SK-N-SH (cell line): Measurements from ENCODE around the gene CDK3. TPM values are rescaled to one million over a fixed set of nuclear protein-coding genes. Genes with fewer than 3 reads are reported as not detected.

Experiments used
- CTCF ChIA-PET: fragments of 300-600, 350-600 bp; formaldehyde crosslinking; extraction: SDS; loops from one replicate; lab custom pipeline; 2021; lab: Yijun Ruan, JAX
- POLR2A ChIA-PET: fragments of 350-600 bp; sonication (Branson Sonifier 250); formaldehyde crosslinking; extraction: SDS; loops from one replicate; lab custom pipeline; 2020; ENCODE audit warnings: antibody characterized with exemption, inconsistent platforms; lab: Yijun Ruan, JAX
- DNase-seq: peaks from one replicate; pipeline ENCODE4 v3.0.0; 2012
- H2AFZ ChIP-seq: fragments of 200-600 bp; sonication (generic); 2 replicates; pipeline ENCODE4 v1.8.1; 2016; ENCODE audit warnings: antibody characterized with exemption, mild to moderate bottlenecking, low read depth
- H3F3A ChIP-seq: fragments of 200-600 bp; sonication (generic); replicated peaks from 2 replicates; pipeline ENCODE3; 2016; ENCODE audit warnings: antibody characterized with exemption, mild to moderate bottlenecking; ENCODE audit not compliant: insufficient read depth
- H3K27ac ChIP-seq, 2 experiments: fragments of 200-500 bp in 1 of 2; fragments of 200-600 bp in 1 of 2; sonication (Bioruptor generic) in 1 of 2; sonication (generic), shearing (Covaris generic) in 1 of 2; 2 replicates each; pipeline versions ENCODE4 v1.5.1 to v1.6.1; 2014 to 2016; ENCODE audit warnings: low read depth in 2 of 2, inconsistent platforms in 1 of 2, low read length in 1 of 2, mild to moderate bottlenecking in 1 of 2, mixed read lengths in 1 of 2
- H3K27me3 ChIP-seq: fragments of 200-600 bp; sonication (generic), shearing (Covaris generic); 2 replicates; pipeline ENCODE4 v1.6.1; 2016; ENCODE audit warnings: mixed run types; ENCODE audit not compliant: insufficient read depth
- H3K36me3 ChIP-seq, 2 experiments: fragments of 200-500 bp in 1 of 2; fragments of 200-600 bp in 1 of 2; sonication (Bioruptor generic) in 1 of 2; sonication (generic) in 1 of 2; replicated peaks in 1 of 2; 2 replicates each; pipeline versions ENCODE3 to v1.5.1; 2014 to 2016; ENCODE audit warnings: low read length in 1 of 2, mild to moderate bottlenecking in 1 of 2; ENCODE audit not compliant: insufficient read depth in 2 of 2, control insufficient read depth in 1 of 2
- H3K4me1 ChIP-seq, 2 experiments: fragments of 200-500 bp in 1 of 2; fragments of 200-600 bp in 1 of 2; sonication (Bioruptor generic) in 1 of 2; sonication (generic), shearing (Covaris generic) in 1 of 2; 2 replicates each; pipeline versions ENCODE4 v1.5.1 to v1.6.1; 2014 to 2016; ENCODE audit warnings: low read depth in 1 of 2, low read length in 1 of 2, mixed run types in 1 of 2; ENCODE audit not compliant: insufficient read depth in 2 of 2, control insufficient read depth in 1 of 2
- H3K4me2 ChIP-seq: fragments of 200-600 bp; sonication (generic), shearing (Covaris generic); 2 replicates; pipeline ENCODE4 v1.6.1; 2017; ENCODE audit warnings: mixed run types
- H3K4me3 ChIP-seq, 2 experiments: fragments of 200-500 bp in 1 of 2; fragments of 200-600 bp in 1 of 2; sonication (Bioruptor generic) in 1 of 2; sonication (generic), shearing (Covaris generic) in 1 of 2; 2 replicates each; pipeline versions ENCODE4 v1.5.1 to v1.8.1; 2014 to 2016; ENCODE audit warnings: low read depth in 2 of 2, inconsistent platforms in 1 of 2, low read length in 1 of 2, mild to moderate bottlenecking in 1 of 2, mixed read lengths in 1 of 2, moderate library complexity in 1 of 2
- H3K79me2 ChIP-seq: fragments of 200-600 bp; sonication (generic); 2 replicates; pipeline ENCODE4 v1.8.1; 2017; ENCODE audit warnings: mild to moderate bottlenecking; ENCODE audit not compliant: insufficient read depth
- H3K9ac ChIP-seq: fragments of 200-600 bp; sonication (generic); 2 replicates; pipeline ENCODE4 v1.6.1; 2017; ENCODE audit warnings: mixed run types
- H3K9me2 ChIP-seq: fragments of 200-600 bp; sonication (generic); 2 replicates; pipeline ENCODE4 v1.6.1; 2017; ENCODE audit warnings: mixed run types
- H3K9me3 ChIP-seq: fragments of 200-600 bp; sonication (generic); 2 replicates; pipeline ENCODE4 v1.6.1; 2017; ENCODE audit warnings: mixed run types, mild to moderate bottlenecking, moderate library complexity
- H4K20me1 ChIP-seq: fragments of 200-600 bp; sonication (generic); 2 replicates; pipeline ENCODE4 v1.6.1; 2017; ENCODE audit warnings: mild to moderate bottlenecking, mixed run types; ENCODE audit not compliant: insufficient read depth
- CHD2 ChIP-seq: fragments of 150-350 bp; IDR thresholded peaks from 2 replicates; pipeline ENCODE4 v1.6.1; 2018; ENCODE audit warnings: low read length; ENCODE audit not compliant: partially characterized antibody
- ELF1 ChIP-seq: IDR thresholded peaks from 2 replicates; pipeline ENCODE4 v1.4.0; 2012
- EP300 ChIP-seq, 2 experiments: IDR thresholded peaks; 2 replicates each; pipeline versions ENCODE4 v1.4.0 to v1.6.1; 2012; ENCODE audit warnings: borderline replicate concordance in 1 of 2, low read depth in 1 of 2, low read length in 1 of 2
- EZH2phosphoT487 ChIP-seq: fragments of 200-600 bp; sonication (generic); IDR thresholded peaks from 2 replicates; pipeline ENCODE4 v1.6.1; 2017; ENCODE audit warnings: low read depth, mixed run types, mild to moderate bottlenecking, antibody characterized with exemption, moderate library complexity, borderline replicate concordance
- MEF2A ChIP-seq: IDR thresholded peaks from 2 replicates; pipeline ENCODE4 v1.4.0; 2012; ENCODE audit warnings: low read depth, borderline replicate concordance
- RAD21 ChIP-seq: IDR thresholded peaks from 2 replicates; pipeline ENCODE4 v1.6.1; 2012; ENCODE audit warnings: mild to moderate bottlenecking, low read length
- RFX5 ChIP-seq: IDR thresholded peaks from 2 replicates; pipeline ENCODE4 v1.6.1; 2012; ENCODE audit warnings: mild to moderate bottlenecking, improper control_type of control experiment, low read length
- RXRA ChIP-seq: IDR thresholded peaks from 2 replicates; pipeline ENCODE4 v1.4.0; 2012; ENCODE audit warnings: low read depth, mild to moderate bottlenecking, borderline replicate concordance
- SIN3A ChIP-seq: IDR thresholded peaks from 2 replicates; pipeline ENCODE4 v1.6.1; 2012; ENCODE audit warnings: low read depth, mild to moderate bottlenecking, low read length, moderate library complexity, borderline replicate concordance
- SMC3 ChIP-seq: IDR thresholded peaks from 2 replicates; pipeline ENCODE4 v1.6.1; 2012; ENCODE audit warnings: low read depth, low read length, improper control_type of control experiment
- TCF12 ChIP-seq: IDR thresholded peaks from 2 replicates; pipeline ENCODE4 v1.4.0; 2012
- YY1 ChIP-seq: IDR thresholded peaks from 2 replicates; pipeline ENCODE4 v1.4.0; 2012; ENCODE audit warnings: low read depth, mild to moderate bottlenecking
- WGBS: methylation state at CpG from one replicate; pipeline ENCODE4 v1.1.6; 2017; ENCODE audit warnings: low lambda C conversion rate; 5-methylcytosine and 5-hydroxymethylcytosine counted together
- polyA plus RNA-seq, 3 experiments: library from polyadenylated mRNA; depleted of rRNA; stranded (reverse); fragments of >200 nt; gene quantifications; 2 replicates each; pipeline ENCODE4 v1.2.3, GENCODE V29; 2012
- TF ChIP-seq, protein P1 (sequence below): IDR thresholded peaks from 2 replicates; pipeline ENCODE4 v1.4.0; 2012; ENCODE audit warnings: low read depth, borderline replicate concordance
- TF ChIP-seq, protein P2 (sequence below): IDR thresholded peaks from 2 replicates; pipeline ENCODE4; 2012
- TF ChIP-seq, protein P3 (sequence below): IDR thresholded peaks from 2 replicates; pipeline ENCODE4 v1.4.0; 2012; ENCODE audit warnings: low read depth

Gene CDK3
- polyA plus RNA-seq, 1 of the 3 experiments (the other 2 are of a cell fraction), result 14.6 TPM

DNA sequence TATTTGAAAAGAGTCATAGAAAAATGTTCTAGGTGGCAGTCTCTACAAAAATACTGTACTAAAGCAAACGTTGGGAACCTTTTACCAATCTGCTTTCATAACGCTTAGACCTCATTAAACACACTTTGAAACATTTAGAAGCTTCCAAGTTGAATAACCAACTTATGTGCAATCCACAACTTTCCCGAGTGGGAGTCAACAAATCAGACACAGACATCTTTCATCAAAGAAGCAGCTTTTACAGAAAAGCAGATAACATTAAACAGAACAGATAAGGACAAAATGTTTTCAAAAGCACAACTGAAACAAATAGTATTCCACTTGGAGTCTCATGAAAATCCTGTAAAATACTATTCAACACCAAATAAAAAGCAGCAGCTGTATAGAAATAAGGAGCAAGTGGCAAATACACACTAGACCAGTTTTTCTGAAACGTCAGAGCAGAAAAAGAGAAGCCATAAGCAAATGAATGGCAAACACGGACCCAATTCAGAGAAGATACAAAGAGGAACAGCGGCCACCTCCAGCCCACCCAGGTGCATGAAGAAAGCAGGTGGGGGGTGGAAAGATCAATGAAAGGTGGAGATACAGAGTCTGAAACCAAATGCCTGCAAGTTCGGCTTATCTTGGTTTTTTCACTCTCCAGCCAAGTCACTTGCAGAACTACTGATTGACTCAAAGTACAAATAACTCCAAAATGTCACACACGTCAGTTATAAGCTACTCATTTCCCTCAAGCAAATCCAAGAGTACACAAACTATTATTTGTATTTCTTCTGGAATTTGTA, 41.4 kb upstream of the CDK3 start:
- H3K27ac ChIP-seq, result peak overlapping the region in 1 of 2 experiments; percentile 19; a peak in 1 of 4 replicates
- no peak for DNase-seq
- peaks cover 22 to 42% of the 10 kb centered on the region in 2 experiments for H3K36me3 ChIP-seq
- peaks cover 3% of the 10 kb centered on the region for H3F3A ChIP-seq
- no peak overlapping the region for H3K4me3 ChIP-seq
- H3K9me2 ChIP-seq, result no peaks in the 10 kb centered on the region
- H3K4me2 ChIP-seq, result no peak overlapping the region
- WGBS, result 81% methylated on average over 8 of the region's 8 CpGs
- H3K9me3 ChIP-seq, result no peaks in the 10 kb centered on the region
- ChIA-PET POLR2A (interaction anchor here (1.1 kb wide), 1 partner anchor 18 kb away, joined by 3 read pairs; the partner anchor contains the start of gene FBF1), CTCF (interaction anchor here (0.7 to 1.7 kb wide), 7 partner anchors 18 to 325 kb away, joined by 3 to 7 read pairs (median 3); partner anchors contain the start of genes CDK3, FBF1 and SMIM5)
- H2AFZ ChIP-seq, result no peak overlapping the region
- peaks cover 55% of the 10 kb centered on the region for H3K79me2 ChIP-seq
- peaks cover 9% of the 10 kb centered on the region; the same call in 1 of the 2 replicates for H4K20me1 ChIP-seq
- H3K4me1 ChIP-seq, result peaks cover 0 to 6% of the 10 kb centered on the region in 2 experiments; a peak in 1 of 4 replicates
- H3K9ac ChIP-seq, result no peak overlapping the region
- no peaks in the 10 kb centered on the region for H3K27me3 ChIP-seq
- TF ChIP-seq ELF1, result no peak
- TF ChIP-seq, protein P1, sequence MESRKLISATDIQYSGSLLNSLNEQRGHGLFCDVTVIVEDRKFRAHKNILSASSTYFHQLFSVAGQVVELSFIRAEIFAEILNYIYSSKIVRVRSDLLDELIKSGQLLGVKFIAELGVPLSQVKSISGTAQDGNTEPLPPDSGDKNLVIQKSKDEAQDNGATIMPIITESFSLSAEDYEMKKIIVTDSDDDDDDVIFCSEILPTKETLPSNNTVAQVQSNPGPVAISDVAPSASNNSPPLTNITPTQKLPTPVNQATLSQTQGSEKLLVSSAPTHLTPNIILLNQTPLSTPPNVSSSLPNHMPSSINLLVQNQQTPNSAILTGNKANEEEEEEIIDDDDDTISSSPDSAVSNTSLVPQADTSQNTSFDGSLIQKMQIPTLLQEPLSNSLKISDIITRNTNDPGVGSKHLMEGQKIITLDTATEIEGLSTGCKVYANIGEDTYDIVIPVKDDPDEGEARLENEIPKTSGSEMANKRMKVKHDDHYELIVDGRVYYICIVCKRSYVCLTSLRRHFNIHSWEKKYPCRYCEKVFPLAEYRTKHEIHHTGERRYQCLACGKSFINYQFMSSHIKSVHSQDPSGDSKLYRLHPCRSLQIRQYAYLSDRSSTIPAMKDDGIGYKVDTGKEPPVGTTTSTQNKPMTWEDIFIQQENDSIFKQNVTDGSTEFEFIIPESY, result no peak
- TF ChIP-seq CHD2, result no peak
- TF ChIP-seq SMC3, result no peak
- TF ChIP-seq, protein P2, sequence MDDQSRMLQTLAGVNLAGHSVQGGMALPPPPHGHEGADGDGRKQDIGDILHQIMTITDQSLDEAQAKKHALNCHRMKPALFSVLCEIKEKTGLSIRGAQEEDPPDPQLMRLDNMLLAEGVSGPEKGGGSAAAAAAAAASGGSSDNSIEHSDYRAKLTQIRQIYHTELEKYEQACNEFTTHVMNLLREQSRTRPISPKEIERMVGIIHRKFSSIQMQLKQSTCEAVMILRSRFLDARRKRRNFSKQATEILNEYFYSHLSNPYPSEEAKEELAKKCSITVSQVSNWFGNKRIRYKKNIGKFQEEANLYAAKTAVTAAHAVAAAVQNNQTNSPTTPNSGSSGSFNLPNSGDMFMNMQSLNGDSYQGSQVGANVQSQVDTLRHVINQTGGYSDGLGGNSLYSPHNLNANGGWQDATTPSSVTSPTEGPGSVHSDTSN, result no peak
- TF ChIP-seq EZH2phosphoT487, result no peak
- no peak for TF ChIP-seq RAD21
- no peak for TF ChIP-seq SIN3A
- TF ChIP-seq EP300 (IDR thresholded peaks at IDR 0.05; ENCODE audit: borderline replicate concordance in 1 of 2, low read depth in 1 of 2, low read length in 1 of 2), result no peak
- TF ChIP-seq TCF12, result no peak
- no peak for TF ChIP-seq RFX5
- TF ChIP-seq, protein P3, sequence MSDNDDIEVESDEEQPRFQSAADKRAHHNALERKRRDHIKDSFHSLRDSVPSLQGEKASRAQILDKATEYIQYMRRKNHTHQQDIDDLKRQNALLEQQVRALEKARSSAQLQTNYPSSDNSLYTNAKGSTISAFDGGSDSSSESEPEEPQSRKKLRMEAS, result no peak
- TF ChIP-seq YY1, result no peak
- TF ChIP-seq MEF2A, result no peak
- TF ChIP-seq RXRA, result no peak
